ENCODE measurements around the gene PACRG.
A peak's percentile ranks its signal among the peaks of the same experiment; 100 is the strongest.

DNA sequence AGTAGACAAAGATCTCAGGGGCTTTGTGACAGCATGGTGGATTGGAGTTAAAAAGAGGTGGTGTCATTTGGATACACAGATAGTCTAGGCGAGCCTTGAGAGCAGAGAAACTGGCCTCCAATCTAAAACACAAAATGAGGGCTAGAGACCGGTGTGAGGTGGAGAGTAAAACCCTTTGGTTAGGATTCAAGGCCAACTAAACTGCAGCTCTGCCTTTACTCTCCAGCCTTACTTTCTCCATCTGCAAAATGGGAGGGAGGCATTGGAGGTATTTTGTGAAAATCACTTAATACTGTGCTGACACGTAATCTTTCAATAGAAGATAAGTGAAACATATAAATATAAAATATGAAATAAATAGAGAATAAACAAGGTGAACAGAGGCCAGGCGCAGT, 597.6 kb downstream of the PACRG start:
- TF ChIP-seq ZNF430 (CRISPR knock-in tag; IDR thresholded peaks at IDR 0.05) (no peak), MAZ (IDR thresholded peaks at IDR 0.05; ENCODE audit: borderline replicate concordance, low read depth, low read length) (no peak), MAZ (CRISPR knock-in tag; IDR thresholded peaks at IDR 0.05; ENCODE audit: low read depth) (no peak), ZNF142 (CRISPR knock-in tag; IDR thresholded peaks at IDR 0.05) (no peak), MXD1 (CRISPR knock-in tag; IDR thresholded peaks at IDR 0.05) (no peak), SOX6 (IDR thresholded peaks at IDR 0.05) (no peak), SOX6 (CRISPR knock-in tag; IDR thresholded peaks at IDR 0.05) (0 out of 2 replicates have a peak, but pooled peaks have one; percentile 2), HDAC1 (CRISPR knock-in tag; IDR thresholded peaks at IDR 0.05) (no peak)
- TF ChIP-seq, protein P1, sequence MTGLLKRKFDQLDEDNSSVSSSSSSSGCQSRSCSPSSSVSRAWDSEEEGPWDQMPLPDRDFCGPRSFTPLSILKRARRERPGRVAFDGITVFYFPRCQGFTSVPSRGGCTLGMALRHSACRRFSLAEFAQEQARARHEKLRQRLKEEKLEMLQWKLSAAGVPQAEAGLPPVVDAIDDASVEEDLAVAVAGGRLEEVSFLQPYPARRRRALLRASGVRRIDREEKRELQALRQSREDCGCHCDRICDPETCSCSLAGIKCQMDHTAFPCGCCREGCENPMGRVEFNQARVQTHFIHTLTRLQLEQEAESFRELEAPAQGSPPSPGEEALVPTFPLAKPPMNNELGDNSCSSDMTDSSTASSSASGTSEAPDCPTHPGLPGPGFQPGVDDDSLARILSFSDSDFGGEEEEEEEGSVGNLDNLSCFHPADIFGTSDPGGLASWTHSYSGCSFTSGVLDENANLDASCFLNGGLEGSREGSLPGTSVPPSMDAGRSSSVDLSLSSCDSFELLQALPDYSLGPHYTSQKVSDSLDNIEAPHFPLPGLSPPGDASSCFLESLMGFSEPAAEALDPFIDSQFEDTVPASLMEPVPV (CRISPR knock-in tag; IDR thresholded peaks at IDR 0.05), result no peak
